Left renal pelvis (tissue), 4 donors: ENCODE data around the gene CD59. TPM values are rescaled to one million over a fixed set of nuclear protein-coding genes. Genes with fewer than 3 reads are reported as not detected.
"Not testable (repeated sequence)": the region's sequence is repeated elsewhere in the genome, so short reads cannot be mapped to it uniquely, and the experiment has no call there.

Experiments
- DNase-seq, 4 donors: peaks; one replicate each; pipeline ENCODE4 v3.0.0-alpha.2; 2013; ENCODE audit warnings: low read depth in 4 of 4, low spot score in 3 of 4
- polyA plus RNA-seq, 4 donors: library from polyadenylated mRNA; unstranded; fragments of 120-200 nt; gene quantifications; one replicate each; pipeline ENCODE4 v1.2.1, GENCODE V29; 2013; ENCODE audit not compliant: insufficient read length in 4 of 4

The CD59 gene
- polyA plus RNA-seq, 4 donors: 219 to 324 (median 279) TPM

GRCh38 chr11:33670250-33671011 lies 65.8 kb downstream of the CD59 start:
- DNase-seq: no peak

GRCh38 chr11:33669598-33670249 lies 66.5 kb downstream of the CD59 start:
- DNase-seq: no peak

- no peak for DNase-seq
Measured at GRCh38 chr11:33668951-33669596, 67.1 kb downstream of the CD59 start.

GRCh38 chr11:33668468-33668825 lies 67.8 kb downstream of the CD59 start:
- no peak for DNase-seq

- DNase-seq: no peak
Measured at GRCh38 chr11:33667819-33668467, 68.3 kb downstream of the CD59 start.

DNA sequence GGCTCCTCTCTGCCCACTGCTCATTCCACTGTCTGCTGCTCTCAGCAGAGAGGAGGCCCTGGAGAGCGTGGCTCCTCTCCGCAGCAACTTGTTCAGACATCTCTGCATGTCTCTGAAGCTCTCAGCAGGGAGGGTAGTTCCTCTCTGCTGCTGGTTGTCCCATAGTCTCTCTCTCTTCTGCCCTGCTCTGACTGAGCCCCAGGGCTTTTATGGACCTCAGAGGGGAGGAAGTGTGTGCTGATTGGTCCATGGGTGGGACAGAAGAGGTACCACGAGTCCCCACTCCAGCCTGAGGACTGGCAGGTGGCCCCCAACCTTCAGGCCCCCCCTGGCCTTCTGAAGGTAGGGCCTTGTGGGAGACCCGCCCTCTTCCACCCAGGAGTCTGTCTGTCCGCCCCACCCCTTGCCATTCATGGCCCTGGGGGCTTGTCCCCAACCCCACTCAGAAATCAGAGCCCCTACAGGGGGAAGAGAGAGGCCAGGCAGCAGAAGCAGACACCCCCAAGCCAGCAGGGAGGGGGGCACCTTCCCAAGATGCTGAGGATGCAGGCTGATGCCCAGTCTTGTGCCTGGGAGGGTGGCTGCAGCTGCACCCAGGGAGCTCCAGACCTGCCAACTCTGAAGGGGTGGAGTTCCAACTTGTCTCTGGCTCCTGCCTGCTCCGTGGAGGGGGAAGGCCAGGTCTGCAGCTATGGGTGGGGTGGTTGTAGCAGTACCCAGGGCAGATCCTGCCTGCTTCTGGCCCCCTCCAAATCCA lies 70.7 kb downstream of the CD59 start:
- DNase-seq: no peak

- DNase-seq: no peak
Measured at GRCh38 chr11:33664827-33665226, 71.4 kb downstream of the CD59 start.

DNA sequence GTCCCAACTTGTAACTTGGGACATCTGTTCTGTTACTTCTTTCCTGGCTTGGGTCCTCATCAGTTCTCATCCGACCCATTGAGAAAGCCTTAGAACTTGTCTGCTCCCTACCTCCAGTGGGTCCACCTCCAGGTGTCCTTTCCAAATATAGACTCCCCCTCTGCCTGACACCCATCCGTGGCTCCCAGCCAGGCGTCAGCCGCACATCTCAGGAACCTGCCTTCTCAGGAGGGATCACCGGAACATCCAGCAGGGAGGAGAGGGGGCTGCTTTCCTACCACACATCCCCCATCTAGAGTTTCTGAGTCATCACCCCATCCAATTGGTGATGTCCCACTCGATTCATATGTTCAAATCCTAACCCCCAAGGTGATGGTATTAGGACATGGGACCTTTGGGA lies 72.1 kb downstream of the CD59 start:
- no peak for DNase-seq

- DNase-seq: no peak
Measured at GRCh38 chr11:33663121-33663520, 73.1 kb downstream of the CD59 start.

DNA sequence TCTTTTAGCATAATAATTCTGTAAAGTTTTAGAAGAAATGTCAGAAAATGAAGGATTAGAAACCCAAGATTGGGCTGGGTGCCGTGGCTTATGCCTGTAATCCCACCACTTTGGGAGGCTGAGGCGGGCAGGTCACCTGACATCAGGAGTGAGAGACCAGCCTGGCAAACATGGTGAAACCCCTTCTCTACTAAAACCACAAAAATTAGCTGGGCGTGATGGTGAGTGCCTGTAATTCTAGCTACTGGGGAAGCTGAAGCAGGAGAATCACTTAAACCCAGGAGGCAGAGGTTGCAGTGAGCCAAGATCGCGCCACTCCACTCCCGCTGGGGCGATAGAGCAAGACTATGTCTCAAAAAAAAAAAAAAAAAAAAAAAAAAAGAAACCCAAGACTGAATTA lies 74.7 kb downstream of the CD59 start:
- DNase-seq: not testable (repeated sequence)

DNA sequence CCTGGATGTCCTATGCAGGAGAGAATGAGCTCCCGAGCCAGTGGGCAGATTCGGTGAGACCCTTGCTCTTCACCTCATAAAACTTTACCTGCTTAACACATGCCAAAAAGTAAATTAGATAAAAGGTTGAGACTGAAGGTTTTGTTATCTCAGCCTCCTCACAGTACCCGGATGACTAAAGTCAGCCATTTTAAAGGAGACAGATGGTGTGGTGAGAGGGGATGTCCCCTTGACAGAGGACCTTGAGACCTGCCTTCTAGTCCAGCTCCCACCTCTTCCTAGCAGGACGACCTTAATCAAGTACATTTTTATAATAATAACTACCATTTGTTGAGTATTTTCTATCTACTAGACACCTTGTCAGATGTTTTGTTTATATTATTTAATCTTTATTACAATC lies 75.3 kb downstream of the CD59 start:
- DNase-seq: no peak

DNA sequence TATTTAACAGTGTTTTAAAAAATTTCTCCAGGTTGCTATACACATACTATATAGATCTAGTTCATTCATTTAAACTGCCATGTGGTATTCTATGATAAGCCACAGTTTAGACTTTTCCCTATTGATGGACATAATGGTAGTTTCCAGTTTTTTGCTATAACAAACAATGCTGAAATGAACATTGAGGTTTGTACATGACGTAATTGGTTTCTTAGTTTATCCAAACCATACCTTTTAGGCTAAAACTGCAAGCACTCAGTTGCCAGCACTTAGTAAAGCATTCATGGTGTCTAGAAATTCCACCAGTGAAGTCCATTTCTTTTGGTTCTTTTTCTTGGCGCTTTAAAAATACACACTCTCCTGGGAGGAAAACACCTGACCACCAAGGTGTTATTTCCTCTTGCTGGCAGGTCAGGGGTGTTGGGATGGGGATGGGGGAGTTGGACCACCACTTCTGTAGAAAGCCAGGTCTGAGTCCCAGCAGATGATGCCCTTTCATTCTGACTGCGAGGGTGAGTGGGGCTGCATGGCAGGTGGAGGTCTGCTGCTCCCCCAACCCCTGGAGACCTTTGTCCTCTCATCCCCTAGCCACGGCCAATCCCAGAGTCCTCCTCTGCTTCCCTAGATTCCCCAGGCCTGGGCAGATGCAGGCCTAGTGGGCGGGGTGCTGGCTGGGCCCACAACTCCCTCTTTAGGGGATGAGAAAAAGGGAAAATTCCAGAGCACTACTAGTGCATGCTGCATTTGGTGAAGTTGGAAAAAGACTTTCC lies 76.7 kb downstream of the CD59 start:
- no peak for DNase-seq

DNA sequence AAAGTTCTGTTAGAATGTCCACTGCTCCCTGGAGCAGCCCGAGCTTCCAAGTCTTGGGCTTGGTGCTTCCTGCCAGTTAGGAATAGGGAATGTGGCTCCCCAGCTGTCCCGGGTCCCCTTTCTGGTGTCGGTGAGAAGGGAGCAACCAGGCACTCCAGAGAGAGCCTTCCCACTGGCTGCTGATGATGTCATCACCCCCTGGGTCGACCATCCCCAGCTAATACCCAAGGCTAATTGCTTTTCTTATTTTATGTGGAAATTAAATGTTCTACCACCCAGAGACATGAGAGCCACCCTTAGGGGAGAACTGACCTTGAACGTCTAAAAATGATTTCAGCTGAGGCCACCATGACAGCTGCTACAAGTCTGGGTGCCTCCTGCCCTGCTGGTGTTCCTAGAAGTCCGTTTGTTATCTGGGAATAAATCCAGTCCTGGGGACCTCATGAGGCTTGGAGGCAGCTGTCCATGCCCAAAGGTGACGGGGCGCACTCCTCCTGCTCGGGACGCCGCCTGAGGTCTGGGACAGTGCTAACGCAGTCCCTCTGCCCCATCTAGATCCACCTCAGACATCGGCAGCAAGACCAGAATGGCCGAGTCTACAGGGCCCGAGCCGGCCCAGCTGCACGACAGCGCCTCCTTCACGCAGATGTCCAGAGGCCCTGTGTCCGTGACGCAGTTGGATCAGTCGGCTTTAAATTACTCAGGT lies 77.9 kb downstream of the CD59 start:
- DNase-seq: no peak

- DNase-seq: no peak
Measured at GRCh38 chr11:33657757-33658156, 78.5 kb downstream of the CD59 start.

DNA sequence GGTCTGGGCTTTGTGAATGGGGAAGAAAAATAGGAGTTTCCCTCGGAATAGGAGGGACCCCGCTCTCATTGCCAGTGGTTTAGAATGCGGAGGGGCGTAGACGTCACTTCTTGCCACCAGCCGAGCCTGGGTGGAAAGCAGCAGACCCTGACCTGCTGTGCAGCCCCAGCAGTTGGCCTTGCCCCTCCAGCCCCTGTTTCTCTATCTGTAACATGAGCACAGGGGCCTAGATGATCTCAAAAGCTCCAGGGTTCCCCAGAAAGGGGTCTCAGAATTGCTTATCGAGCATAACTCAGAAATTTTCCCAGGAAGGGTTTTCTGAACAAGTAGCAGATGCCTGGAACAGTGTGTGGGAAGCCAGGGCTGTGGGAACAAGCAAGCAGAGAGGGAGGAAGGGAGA lies 79.5 kb downstream of the CD59 start:
- DNase-seq: no peak

DNA sequence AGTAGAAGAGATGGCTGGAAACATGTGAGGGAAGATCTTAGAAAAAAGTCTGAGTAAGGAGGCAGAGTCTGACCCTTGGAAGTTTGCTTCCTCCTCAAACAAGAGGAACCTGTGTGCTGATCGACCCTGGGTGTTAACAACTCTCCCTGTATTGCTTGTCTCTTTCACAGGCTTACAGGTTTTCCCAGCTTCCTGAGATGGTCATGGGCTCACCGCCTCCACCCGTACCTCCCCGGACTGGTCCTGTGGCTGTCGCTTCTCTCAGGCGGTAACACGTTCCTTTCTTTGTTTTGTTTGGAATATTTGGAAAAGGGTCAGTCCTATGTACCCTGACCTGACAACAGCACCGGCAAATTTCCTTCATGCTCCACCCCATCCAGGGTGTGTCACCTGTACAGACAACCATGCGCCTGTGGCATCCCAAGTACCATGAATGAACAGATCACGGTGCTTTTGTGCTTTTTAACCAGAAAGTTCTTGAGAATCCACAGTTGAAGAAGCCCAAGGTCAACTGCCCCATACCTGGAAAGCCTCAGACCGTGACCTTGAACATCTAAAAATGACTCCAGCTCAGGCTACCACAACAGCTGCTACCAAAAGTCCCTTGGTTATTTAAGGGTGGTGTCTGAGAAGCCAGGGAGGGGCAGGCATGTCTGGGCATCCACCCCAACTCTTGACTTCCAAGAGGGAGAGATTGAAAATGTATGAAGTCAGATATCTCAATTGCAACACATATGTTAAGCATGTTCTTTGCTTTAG lies 80.2 kb downstream of the CD59 start:
- DNase-seq: no peak

DNA sequence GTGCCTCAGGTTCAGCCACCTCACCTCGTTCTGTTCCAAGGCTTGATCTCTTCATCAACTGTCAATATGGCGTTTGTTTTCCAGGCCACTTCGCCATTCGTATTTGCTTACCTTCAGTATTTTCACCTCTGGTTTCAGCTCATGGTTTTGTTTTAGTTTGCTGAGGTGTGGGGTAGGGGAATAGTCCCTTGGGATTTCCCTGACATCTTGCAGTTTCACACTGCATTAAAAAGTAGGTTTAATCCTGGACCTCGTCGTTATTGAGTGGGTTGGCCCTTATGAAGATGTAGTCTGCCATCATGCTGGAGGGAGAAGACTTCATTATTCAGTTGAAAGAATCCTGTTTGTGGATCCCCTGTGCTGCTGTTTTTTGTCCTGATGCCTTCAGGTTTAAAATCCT lies 81.6 kb downstream of the CD59 start:
- no peak for DNase-seq
